Skeletal muscle tissue (tissue), 4 donors: Measurements from ENCODE around the gene TTLL11. TPM values are rescaled to one million over a fixed set of nuclear protein-coding genes. Genes with fewer than 3 reads are reported as not detected.

Experiments used
- H3K27ac ChIP-seq: one replicate; pipeline ENCODE4 v1.7.0; 2013; ENCODE audit warnings: mild to moderate bottlenecking, low read depth, low read length, inconsistent platforms
- H3K27me3 ChIP-seq, 3 donors: one replicate each; pipeline ENCODE4 v1.7.0; 2013; ENCODE audit warnings: low read length in 3 of 3; ENCODE audit not compliant: control insufficient read depth in 3 of 3, insufficient read depth in 3 of 3
- H3K36me3 ChIP-seq, 3 donors: one replicate each; pipeline ENCODE4 v1.7.0; 2013; ENCODE audit warnings: low read length in 3 of 3; ENCODE audit not compliant: control insufficient read depth in 3 of 3, insufficient read depth in 3 of 3
- H3K4me1 ChIP-seq, 3 donors: one replicate each; pipeline ENCODE4 v1.7.0; 2013; ENCODE audit warnings: low read length in 3 of 3, mild to moderate bottlenecking in 3 of 3; ENCODE audit not compliant: control insufficient read depth in 3 of 3, insufficient read depth in 3 of 3
- H3K4me3 ChIP-seq, 3 donors: one replicate each; pipeline ENCODE4 v1.7.0; 2013; ENCODE audit warnings: low read length in 3 of 3
- H3K9ac ChIP-seq, 3 donors: one replicate each; pipeline ENCODE4 v1.7.0; 2013; ENCODE audit warnings: low read length in 3 of 3, mild to moderate bottlenecking in 3 of 3, moderate library complexity in 2 of 3, low read depth in 1 of 3
- H3K9me3 ChIP-seq, 3 donors: one replicate each; pipeline ENCODE4 v1.7.0; 2013; ENCODE audit warnings: low read length in 3 of 3; ENCODE audit not compliant: control insufficient read depth in 3 of 3
- total RNA-seq: library from RNA; depleted of rRNA; stranded (reverse); fragments of >200 nt; gene quantifications from one replicate; pipeline ENCODE4 v1.2.3, GENCODE V29; 2014
- donor health status: Osteomylitis.

The TTLL11 gene
- total RNA-seq, 1 donor from 2014 or later, result 13.0 TPM

GRCh38 chr9:122053567-122054350 is 39.3 kb downstream of the TTLL11 start:
- H3K9ac ChIP-seq, result no peak overlapping the region
- no peaks in the 10 kb centered on the region for H3K9me3 ChIP-seq
- no peak overlapping the region for H3K4me3 ChIP-seq
- no peaks in the 10 kb centered on the region for H3K27me3 ChIP-seq
- H3K4me1 ChIP-seq, result peaks cover 26 to 54% (median 43%) of the 10 kb centered on the region in 3 donors
- peaks cover 0 to 3% (median 0%) of the 10 kb centered on the region in 3 donors for H3K36me3 ChIP-seq
- no peak overlapping the region for H3K27ac ChIP-seq

GRCh38 chr9:122053064-122053463 is 40.0 kb downstream of the TTLL11 start:
- Histone ChIP-seq H3K4me1 (peaks cover 27 to 58% (median 46%) of the 10 kb centered on the region in 3 donors), H3K9ac (no peak overlapping the region), H3K27me3 (no peaks in the 10 kb centered on the region), H3K36me3 (peaks cover 0 to 3% (median 0%) of the 10 kb centered on the region in 3 donors), H3K27ac (no peak overlapping the region), H3K9me3 (no peaks in the 10 kb centered on the region), H3K4me3 (no peak overlapping the region)

- H3K27ac ChIP-seq, result no peak overlapping the region
- H3K27me3 ChIP-seq, result no peaks in the 10 kb centered on the region
- peaks cover 0 to 3% (median 0%) of the 10 kb centered on the region in 3 donors for H3K36me3 ChIP-seq
- no peak overlapping the region for H3K4me3 ChIP-seq
- no peaks in the 10 kb centered on the region for H3K9me3 ChIP-seq
- H3K9ac ChIP-seq, result no peak overlapping the region
- peaks cover 23 to 53% (median 47%) of the 10 kb centered on the region in 3 donors for H3K4me1 ChIP-seq
Observed at GRCh38 chr9:122051351-122052321, 41.5 kb downstream of the TTLL11 start.

GRCh38 chr9:122050167-122050566 is 42.9 kb downstream of the TTLL11 start:
- Histone ChIP-seq H3K4me3 (no peak overlapping the region), H3K36me3 (no peaks in the 10 kb centered on the region)

DNA sequence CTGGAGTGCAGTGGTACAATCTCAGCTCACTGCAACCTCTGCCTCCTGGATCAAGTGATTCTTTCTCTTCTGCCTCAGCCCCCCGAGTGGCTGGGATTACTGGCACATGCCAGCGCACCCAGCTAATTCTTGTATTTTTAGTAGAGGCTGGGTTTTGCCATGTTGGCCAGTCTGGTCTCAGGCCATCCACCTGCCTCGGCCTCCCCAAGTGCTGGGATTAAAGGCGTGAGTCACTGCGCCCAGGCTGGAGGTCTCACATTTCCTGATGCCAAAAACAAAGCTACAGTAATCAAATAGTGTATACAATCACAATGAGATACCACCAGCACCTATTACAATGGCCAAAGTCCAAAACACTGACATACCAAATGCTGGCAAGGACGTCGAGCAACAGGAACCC is 51.1 kb downstream of the TTLL11 start:
- Histone ChIP-seq H3K27me3 (no peaks in the 10 kb centered on the region), H3K36me3 (peaks cover 0 to 9% (median 5%) of the 10 kb centered on the region in 3 donors), H3K9ac (no peak overlapping the region), H3K27ac (peak overlapping the region; percentile 70), H3K4me3 (no peak overlapping the region), H3K9me3 (no peaks in the 10 kb centered on the region), H3K4me1 (peaks cover 32 to 42% (median 37%) of the 10 kb centered on the region in 3 donors)

More at GRCh38 chr9:122050167-122050566, 42.9 kb downstream of the TTLL11 start:
- Histone ChIP-seq H3K4me1 (peaks cover 20 to 51% (median 47%) of the 10 kb centered on the region in 3 donors), H3K27ac (no peak overlapping the region), H3K9ac (no peak overlapping the region), H3K9me3 (no peaks in the 10 kb centered on the region), H3K27me3 (no peaks in the 10 kb centered on the region)

- Histone ChIP-seq H3K9me3 (no peaks in the 10 kb centered on the region), H3K4me3 (no peak overlapping the region), H3K27ac (peak overlapping the region; percentile 90), H3K4me1 (peaks cover 38 to 53% (median 43%) of the 10 kb centered on the region in 3 donors), H3K27me3 (no peaks in the 10 kb centered on the region), H3K9ac (peak overlapping the region in 1 of 3 donors; percentile 16), H3K36me3 (peaks cover 0 to 10% (median 5%) of the 10 kb centered on the region in 3 donors)
Observed at GRCh38 chr9:122040561-122041242, 52.4 kb downstream of the TTLL11 start.

- Histone ChIP-seq H3K27me3 (no peaks in the 10 kb centered on the region), H3K27ac (peak overlapping the region; percentile 90), H3K4me1 (peaks cover 49 to 67% (median 54%) of the 10 kb centered on the region in 3 donors), H3K9me3 (no peaks in the 10 kb centered on the region), H3K4me3 (no peak overlapping the region), H3K9ac (peak overlapping the region in 1 of 3 donors; percentile 43), H3K36me3 (peaks cover 0 to 12% (median 5%) of the 10 kb centered on the region in 3 donors)
Observed at GRCh38 chr9:122039234-122039633, 53.9 kb downstream of the TTLL11 start.

- Histone ChIP-seq H3K9me3 (no peaks in the 10 kb centered on the region), H3K4me3 (no peak overlapping the region), H3K36me3 (peaks cover 0 to 16% (median 5%) of the 10 kb centered on the region in 3 donors), H3K27me3 (no peaks in the 10 kb centered on the region), H3K27ac (no peak overlapping the region), H3K9ac (no peak overlapping the region), H3K4me1 (peaks cover 46 to 63% (median 54%) of the 10 kb centered on the region in 3 donors)
Observed at GRCh38 chr9:122036988-122037387, 56.1 kb downstream of the TTLL11 start.

- Histone ChIP-seq H3K36me3 (peaks cover 2 to 16% (median 8%) of the 10 kb centered on the region in 3 donors), H3K27ac (no peak overlapping the region), H3K4me1 (peaks cover 45 to 62% (median 53%) of the 10 kb centered on the region in 3 donors), H3K9me3 (no peaks in the 10 kb centered on the region), H3K27me3 (no peaks in the 10 kb centered on the region), H3K9ac (no peak overlapping the region), H3K4me3 (no peak overlapping the region)
Observed at GRCh38 chr9:122036408-122036807, 56.7 kb downstream of the TTLL11 start.
